SKM-1 treated with dmso at 0.1 percent for 144 hours (cell line): Measurements from ENCODE around the gene DZIP1.

Source experiments
- DNase-seq: peaks from one replicate; lab custom pipeline; 2025; ENCODE audit not compliant: unreplicated experiment; lab: John Stamatoyannopoulos, UW

Gene DZIP1

DNA sequence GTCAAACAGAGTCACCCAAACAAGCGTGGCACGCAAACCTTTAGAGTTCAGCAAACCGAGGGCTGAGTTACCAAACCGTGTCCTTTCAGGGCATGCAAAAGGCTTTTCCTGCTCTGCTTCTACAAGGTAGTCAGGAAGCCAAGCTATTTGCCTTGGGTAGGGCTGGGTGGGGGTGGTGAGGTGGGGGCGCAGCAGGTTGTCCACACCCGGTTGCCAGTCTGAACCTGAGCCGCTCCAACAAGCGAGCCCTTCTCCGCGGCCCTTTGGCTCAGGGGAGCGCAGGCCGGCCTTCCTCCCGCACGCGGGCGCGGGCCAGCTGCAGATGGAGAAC, 92.3 kb downstream of the DZIP1 start:
- no peak for DNase-seq

DNA sequence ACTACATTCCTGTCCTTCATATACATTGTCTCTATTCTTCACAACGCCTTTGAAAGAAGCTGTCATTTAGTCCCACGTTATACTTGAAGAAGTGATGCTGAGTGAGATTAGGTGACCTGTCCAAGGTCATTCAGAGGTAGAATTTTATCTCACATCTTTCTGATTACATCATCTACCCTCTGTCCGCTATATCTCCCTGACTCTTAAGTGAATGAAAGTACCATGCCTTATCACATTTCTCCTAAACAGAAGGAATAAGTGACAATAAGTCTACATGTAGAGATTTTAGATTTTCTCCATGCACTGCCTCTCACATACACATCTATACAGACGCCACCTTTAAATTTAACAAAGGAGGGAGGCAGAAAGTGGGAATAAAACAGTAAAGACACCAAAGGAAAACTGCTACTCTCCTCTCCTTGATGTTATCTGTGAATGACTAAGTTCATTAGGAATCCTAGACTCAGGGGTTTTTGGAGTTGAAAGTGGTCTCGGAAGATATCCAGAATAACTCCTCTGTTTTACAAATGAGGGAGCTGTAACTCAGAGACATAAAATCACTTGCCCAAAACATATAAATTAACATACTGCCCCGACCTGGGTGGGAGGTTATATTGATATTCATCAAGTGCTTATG, 96.9 kb downstream of the DZIP1 start:
- no peak for DNase-seq

DNA sequence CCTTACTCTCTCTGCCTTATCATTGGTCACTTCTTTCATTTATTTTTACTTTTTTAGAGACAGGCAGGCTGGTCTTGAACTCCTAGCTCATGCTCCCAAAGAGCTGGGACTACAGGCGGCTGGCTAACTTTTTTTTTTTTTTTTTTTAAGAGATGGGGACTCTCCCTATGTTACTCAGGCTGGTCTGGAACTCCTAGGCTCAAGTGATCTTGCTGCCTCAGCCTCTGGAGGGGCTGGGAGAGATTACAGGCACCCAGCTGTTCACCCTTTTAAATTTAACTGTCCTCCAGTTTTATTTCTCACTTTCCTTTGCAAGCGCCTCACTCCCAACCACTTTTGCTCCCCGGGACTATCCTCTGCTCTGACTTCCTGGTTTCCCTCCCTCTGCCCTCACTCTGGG, 97.6 kb downstream of the DZIP1 start:
- no peak for DNase-seq

GRCh38 chr13:95544293-95544692, 100.2 kb downstream of the DZIP1 start:
- DNase-seq = no peak

GRCh38 chr13:95541911-95542474, 102.5 kb downstream of the DZIP1 start:
- DNase-seq = no peak

- no peak for DNase-seq
These were observed 103.2 kb downstream of the DZIP1 start for GRCh38 chr13:95541308-95541707.

- DNase-seq = no peak
These were observed 103.6 kb downstream of the DZIP1 start for GRCh38 chr13:95540888-95541287.

- no peak for DNase-seq
These were observed 107.8 kb downstream of the DZIP1 start for GRCh38 chr13:95536632-95537241.

GRCh38 chr13:95535243-95535642, 109.3 kb downstream of the DZIP1 start:
- DNase-seq = no peak

DNA sequence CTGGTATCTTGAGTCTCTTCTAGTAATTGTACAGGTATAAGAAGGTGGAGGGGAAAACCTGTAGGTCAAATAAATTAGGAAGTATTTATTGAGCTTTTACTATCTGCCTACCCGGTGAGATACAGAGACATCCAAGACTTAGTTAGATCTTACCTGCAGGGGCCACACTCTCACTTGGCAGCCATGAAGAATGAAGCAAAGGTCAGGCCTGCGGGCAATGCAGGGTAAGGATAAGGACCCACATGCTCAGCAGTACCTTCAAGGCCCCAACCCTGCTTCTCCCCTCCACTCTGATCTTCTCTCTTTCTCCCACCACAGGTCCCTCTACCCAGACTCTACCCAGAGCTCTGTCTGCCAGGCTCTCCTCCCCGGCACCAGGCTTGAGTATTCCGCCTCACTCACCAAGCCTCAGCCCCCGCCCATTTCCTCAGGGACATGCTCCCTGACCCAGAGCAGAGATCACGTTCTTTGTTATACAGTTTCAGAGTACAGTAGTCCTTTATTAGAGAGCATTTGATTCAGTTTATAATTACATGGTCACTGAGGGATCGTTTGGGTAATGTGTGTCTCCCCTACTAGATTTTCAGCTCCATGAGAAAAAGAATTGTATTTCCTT, 110.9 kb downstream of the DZIP1 start:
- DNase-seq = no peak

- DNase-seq = peak; percentile 24
These were observed 114.3 kb downstream of the DZIP1 start for GRCh38 chr13:95530178-95530577.
